Measurements from ENCODE around the gene MC5R.
A peak's percentile ranks its signal among the peaks of the same experiment; 100 is the strongest.
"Not testable (repeated sequence)": the region's sequence is repeated elsewhere in the genome, so short reads cannot be mapped to it uniquely, and the experiment has no call there.

The MC5R gene

GRCh38 chr18:13810950-13811485 lies 12.9 kb upstream of the MC5R start:
- H3K4me1 Mint-ChIP-seq, result peaks cover 0 to 2% of the 10 kb centered on the region in 2 donors
- ATAC-seq (replicated peaks) (no peak), DNase-seq (no peak)
- H3K9me3 Mint-ChIP-seq, result no peaks in the 10 kb centered on the region
- H3K27me3 Mint-ChIP-seq, result peaks cover 14 to 21% of the 10 kb centered on the region in 2 donors
- H3K4me3 Mint-ChIP-seq, result no peak overlapping the region
- no peaks in the 10 kb centered on the region for H3K36me3 Mint-ChIP-seq
- no peak overlapping the region for H3K27ac Mint-ChIP-seq

GRCh38 chr18:13811993-13812392 lies 12.0 kb upstream of the MC5R start:
- Mint-ChIP-seq H3K9me3 (no peaks in the 10 kb centered on the region), H3K4me3 (no peak overlapping the region), H3K27ac (no peak overlapping the region), H3K27me3 (peaks cover 10 to 17% of the 10 kb centered on the region in 2 donors), H3K4me1 (peaks cover 0 to 2% of the 10 kb centered on the region in 2 donors), H3K36me3 (no peaks in the 10 kb centered on the region)
- DNase-seq (no peak), ATAC-seq (replicated peaks) (no peak)

DNA sequence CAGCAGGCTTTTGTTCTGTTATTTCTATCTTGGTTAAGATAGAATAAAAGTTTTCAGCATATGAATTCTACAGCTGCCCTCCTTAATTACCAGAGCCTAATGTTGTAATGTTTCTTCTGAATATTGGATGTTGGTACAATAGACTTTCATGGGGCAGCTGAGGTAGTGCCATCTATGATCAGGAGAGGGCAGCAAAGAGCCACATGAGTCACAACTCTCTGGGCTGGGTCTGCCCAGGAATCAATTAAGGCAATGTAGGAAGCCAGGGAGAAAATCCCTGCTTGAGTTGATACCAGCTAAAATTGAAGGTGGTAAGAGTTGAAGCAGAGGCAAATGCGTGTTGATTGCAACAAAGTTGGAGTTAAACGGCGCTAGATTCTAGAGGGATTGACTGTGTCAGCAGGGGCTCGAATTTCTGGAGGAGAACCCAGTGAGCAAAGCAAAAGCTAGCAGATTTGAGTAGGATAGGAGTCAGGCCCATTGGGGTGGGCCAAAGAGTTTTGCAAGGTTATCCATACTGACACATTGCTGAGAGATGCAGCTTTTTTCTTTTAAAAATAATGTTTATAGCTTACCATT lies 10.6 kb upstream of the MC5R start:
- Mint-ChIP-seq H3K27ac (no peak overlapping the region), H3K36me3 (no peaks in the 10 kb centered on the region)
- DNase-seq, result peak; percentile 26

DNA sequence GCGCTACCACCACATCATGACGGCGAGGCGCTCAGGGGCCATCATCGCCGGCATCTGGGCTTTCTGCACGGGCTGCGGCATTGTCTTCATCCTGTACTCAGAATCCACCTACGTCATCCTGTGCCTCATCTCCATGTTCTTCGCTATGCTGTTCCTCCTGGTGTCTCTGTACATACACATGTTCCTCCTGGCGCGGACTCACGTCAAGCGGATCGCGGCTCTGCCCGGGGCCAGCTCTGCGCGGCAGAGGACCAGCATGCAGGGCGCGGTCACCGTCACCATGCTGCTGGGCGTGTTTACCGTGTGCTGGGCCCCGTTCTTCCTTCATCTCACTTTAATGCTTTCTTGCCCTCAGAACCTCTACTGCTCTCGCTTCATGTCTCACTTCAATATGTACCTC lies 2.3 kb downstream of the MC5R start:
- Mint-ChIP-seq H3K4me3 (no peak overlapping the region), H3K4me1 (peaks cover 4 to 8% of the 10 kb centered on the region in 2 donors), H3K9me3 (peaks cover 6 to 7% of the 10 kb centered on the region in 2 donors), H3K27me3 (peaks cover 35 to 54% of the 10 kb centered on the region in 2 donors), H3K36me3 (no peaks in the 10 kb centered on the region), H3K27ac (no peak overlapping the region)
- DNase-seq (no peak), ATAC-seq (replicated peaks) (no peak)

More for the DNA sequence above, 10.6 kb upstream of the MC5R start:
- Mint-ChIP-seq H3K27me3 (peaks cover 10 to 27% of the 10 kb centered on the region in 2 donors), H3K9me3 (no peaks in the 10 kb centered on the region), H3K4me3 (no peak overlapping the region), H3K4me1 (peaks cover 0 to 2% of the 10 kb centered on the region in 2 donors)
- peak; percentile 82 to 89 for ATAC-seq (replicated peaks)

DNA sequence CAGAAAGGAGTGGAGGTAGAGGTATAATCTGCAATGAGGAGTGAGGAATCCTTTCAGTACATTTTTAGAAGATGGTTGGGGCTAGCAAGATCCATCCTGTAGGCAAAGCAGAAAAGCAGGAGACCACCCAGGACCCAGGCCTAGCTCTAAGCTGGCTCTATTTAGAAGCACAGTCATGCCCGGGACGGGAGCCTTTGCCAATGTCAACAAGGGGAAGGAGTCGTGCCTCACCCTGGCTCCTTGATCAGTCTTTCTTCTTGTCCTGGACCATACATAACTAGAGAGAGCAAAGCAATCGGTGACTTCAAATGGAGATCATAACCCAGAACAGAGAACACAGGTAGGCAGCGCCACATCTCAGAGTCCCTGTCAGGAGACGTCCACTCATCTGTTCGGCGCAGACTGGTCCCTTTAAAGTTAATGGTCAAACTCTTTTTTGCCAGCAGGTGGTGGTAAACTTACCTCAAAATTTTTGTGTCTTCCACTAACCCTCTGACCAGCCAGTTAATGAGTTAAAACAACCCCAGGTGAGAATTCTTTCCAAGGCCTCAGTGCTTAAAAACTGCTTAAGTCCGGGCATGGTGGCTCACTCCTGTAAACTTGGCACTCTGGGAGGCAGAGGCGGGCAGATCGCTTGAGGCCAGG lies 8.0 kb downstream of the MC5R start:
- no peak overlapping the region for H3K4me3 Mint-ChIP-seq
- no peaks in the 10 kb centered on the region for H3K36me3 Mint-ChIP-seq
- peaks cover 27 to 40% of the 10 kb centered on the region in 2 donors for H3K27me3 Mint-ChIP-seq
- H3K4me1 Mint-ChIP-seq, result no peaks in the 10 kb centered on the region
- DNase-seq (no peak), ATAC-seq (replicated peaks) (no peak)
- peaks cover 0 to 2% of the 10 kb centered on the region in 2 donors for H3K9me3 Mint-ChIP-seq
- H3K27ac Mint-ChIP-seq, result no peak overlapping the region

GRCh38 chr18:13834496-13835015 lies 10.6 kb downstream of the MC5R start:
- Mint-ChIP-seq H3K4me1 (no peaks in the 10 kb centered on the region), H3K27ac (no peak overlapping the region), H3K4me3 (no peak overlapping the region), H3K36me3 (no peaks in the 10 kb centered on the region), H3K9me3 (peaks cover 0 to 2% of the 10 kb centered on the region in 2 donors), H3K27me3 (peaks cover 26 to 28% of the 10 kb centered on the region in 2 donors)
- ATAC-seq (replicated peaks) (no peak), DNase-seq (no peak)

- peaks cover 0 to 2% of the 10 kb centered on the region in 2 donors for H3K9me3 Mint-ChIP-seq
- ATAC-seq (replicated peaks) (no peak), DNase-seq (no peak)
- no peak overlapping the region for H3K27ac Mint-ChIP-seq
- no peaks in the 10 kb centered on the region for H3K4me1 Mint-ChIP-seq
- no peaks in the 10 kb centered on the region for H3K36me3 Mint-ChIP-seq
- no peak overlapping the region for H3K4me3 Mint-ChIP-seq
- peaks cover 31 to 34% of the 10 kb centered on the region in 2 donors for H3K27me3 Mint-ChIP-seq
Measured at GRCh38 chr18:13835202-13835601, 11.3 kb downstream of the MC5R start.

- Mint-ChIP-seq H3K36me3 (no peaks in the 10 kb centered on the region), H3K4me1 (no peaks in the 10 kb centered on the region), H3K27ac (no peak overlapping the region), H3K27me3 (peaks cover 21 to 32% of the 10 kb centered on the region in 2 donors), H3K4me3 (no peak overlapping the region), H3K9me3 (no peaks in the 10 kb centered on the region)
- DNase-seq, result no peak
- no peak for ATAC-seq (replicated peaks)
Measured at GRCh38 chr18:13836559-13836958, 12.6 kb downstream of the MC5R start.

DNA sequence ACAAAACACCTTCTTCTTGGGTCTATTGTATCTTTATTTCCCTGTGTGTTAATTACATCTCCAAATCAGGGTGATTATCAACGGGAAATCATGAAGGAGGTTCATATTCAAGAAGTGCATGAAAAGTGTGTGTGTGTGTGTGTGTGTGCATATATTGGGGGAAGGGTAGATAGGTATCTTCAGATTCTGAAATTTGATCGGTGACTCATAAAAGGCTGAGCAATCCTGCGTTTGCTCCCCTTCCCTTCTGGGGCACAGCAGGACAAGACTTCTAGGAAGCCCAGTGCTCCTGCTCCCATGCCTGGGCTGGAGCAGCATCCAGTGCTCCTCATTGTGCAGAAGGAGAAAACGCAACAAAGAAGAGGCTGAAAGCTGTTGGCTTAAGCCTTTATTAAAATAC lies 25.8 kb downstream of the MC5R start:
- Mint-ChIP-seq H3K9me3 (peaks cover 31 to 37% of the 10 kb centered on the region in 2 donors), H3K27ac (no peak overlapping the region), H3K36me3 (no peaks in the 10 kb centered on the region), H3K4me1 (no peaks in the 10 kb centered on the region), H3K4me3 (no peak overlapping the region), H3K27me3 (peaks cover 0 to 14% of the 10 kb centered on the region in 2 donors)
- DNase-seq (no peak), ATAC-seq (replicated peaks) (no peak)

GRCh38 chr18:13862898-13863297 lies 38.9 kb downstream of the MC5R start:
- H3K4me1 Mint-ChIP-seq; H3K27ac Mint-ChIP-seq; H3K4me3 Mint-ChIP-seq; H3K36me3 Mint-ChIP-seq; DNase-seq; ATAC-seq (replicated peaks): not testable (repeated sequence)
- peaks cover 9 to 12% of the 10 kb centered on the region in 2 donors for H3K9me3 Mint-ChIP-seq
- peaks cover 17 to 31% of the 10 kb centered on the region in 2 donors for H3K27me3 Mint-ChIP-seq

- Mint-ChIP-seq H3K27ac (no peak overlapping the region), H3K4me1 (no peaks in the 10 kb centered on the region), H3K9me3 (no peaks in the 10 kb centered on the region), H3K36me3 (no peaks in the 10 kb centered on the region), H3K4me3 (no peak overlapping the region), H3K27me3 (peaks cover 33 to 62% of the 10 kb centered on the region in 2 donors)
- no peak for DNase-seq
- ATAC-seq (replicated peaks), result no peak
Measured at GRCh38 chr18:13868501-13869271, 44.7 kb downstream of the MC5R start.

DNA sequence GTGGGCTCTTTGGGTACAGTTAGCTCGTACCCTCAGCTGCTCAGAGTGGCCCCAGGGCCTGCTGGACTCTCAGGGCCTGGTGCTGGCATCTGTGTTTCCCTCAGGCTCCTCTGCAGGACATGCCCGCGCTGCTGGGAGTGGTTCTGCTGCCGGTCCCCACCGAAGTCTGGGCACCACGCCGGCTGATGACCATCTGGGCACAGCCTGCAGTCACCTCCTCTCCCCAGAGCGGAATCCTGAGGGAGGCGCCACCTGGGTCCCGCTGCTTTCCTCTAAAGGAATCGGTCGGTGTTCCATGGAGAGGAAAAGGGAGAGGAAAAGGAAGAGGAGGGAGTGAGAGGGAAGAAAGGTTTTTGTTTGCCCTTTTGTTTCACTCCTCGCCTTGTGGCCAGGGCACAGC lies 47.8 kb downstream of the MC5R start:
- Mint-ChIP-seq H3K9me3 (no peaks in the 10 kb centered on the region), H3K27ac (no peak overlapping the region), H3K4me3 (no peak overlapping the region), H3K4me1 (no peaks in the 10 kb centered on the region), H3K27me3 (peaks cover 26 to 54% of the 10 kb centered on the region in 2 donors), H3K36me3 (no peaks in the 10 kb centered on the region)
- DNase-seq, result no peak
- no peak for ATAC-seq (replicated peaks)

GRCh38 chr18:13872373-13872772 lies 48.4 kb downstream of the MC5R start:
- H3K36me3 Mint-ChIP-seq, result no peaks in the 10 kb centered on the region
- no peak for ATAC-seq (replicated peaks)
- no peaks in the 10 kb centered on the region for H3K9me3 Mint-ChIP-seq
- no peak overlapping the region for H3K27ac Mint-ChIP-seq
- no peak overlapping the region for H3K4me3 Mint-ChIP-seq
- no peak for DNase-seq
- H3K27me3 Mint-ChIP-seq, result peaks cover 22 to 47% of the 10 kb centered on the region in 2 donors
- H3K4me1 Mint-ChIP-seq, result no peaks in the 10 kb centered on the region

DNA sequence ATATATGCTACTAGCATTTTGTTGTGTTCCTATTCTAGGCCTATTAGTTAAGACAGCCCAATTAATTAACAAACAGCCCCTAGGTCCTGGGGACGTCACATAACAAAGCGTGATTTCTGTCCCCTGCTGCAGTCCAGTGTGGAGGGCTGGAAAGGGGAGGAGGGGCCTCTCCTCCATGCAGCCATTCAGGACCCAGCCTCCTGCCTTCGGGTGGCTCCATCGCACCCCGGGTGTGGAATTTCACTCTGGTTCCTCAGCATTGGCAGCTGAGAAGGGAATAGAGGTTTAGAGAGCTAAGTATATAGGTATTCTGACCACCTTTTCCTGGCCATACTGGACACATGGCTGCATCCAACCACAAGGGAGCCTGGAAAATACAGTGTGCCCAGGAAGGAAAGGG lies 49.0 kb downstream of the MC5R start:
- Mint-ChIP-seq H3K4me3 (no peak overlapping the region), H3K27me3 (peaks cover 19 to 41% of the 10 kb centered on the region in 2 donors), H3K36me3 (no peaks in the 10 kb centered on the region), H3K4me1 (no peaks in the 10 kb centered on the region), H3K27ac (no peak overlapping the region), H3K9me3 (no peaks in the 10 kb centered on the region)
- ATAC-seq (replicated peaks) (no peak), DNase-seq (no peak)
